GM04503 (cell line): Measurements from ENCODE around the gene CXCL16.

Experiments used
- DNase-seq: peaks from one replicate; pipeline ENCODE4 v3.0.0-alpha.2; 2012; ENCODE audit warnings: low read depth

Gene CXCL16, protein sequence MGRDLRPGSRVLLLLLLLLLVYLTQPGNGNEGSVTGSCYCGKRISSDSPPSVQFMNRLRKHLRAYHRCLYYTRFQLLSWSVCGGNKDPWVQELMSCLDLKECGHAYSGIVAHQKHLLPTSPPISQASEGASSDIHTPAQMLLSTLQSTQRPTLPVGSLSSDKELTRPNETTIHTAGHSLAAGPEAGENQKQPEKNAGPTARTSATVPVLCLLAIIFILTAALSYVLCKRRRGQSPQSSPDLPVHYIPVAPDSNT

DNA sequence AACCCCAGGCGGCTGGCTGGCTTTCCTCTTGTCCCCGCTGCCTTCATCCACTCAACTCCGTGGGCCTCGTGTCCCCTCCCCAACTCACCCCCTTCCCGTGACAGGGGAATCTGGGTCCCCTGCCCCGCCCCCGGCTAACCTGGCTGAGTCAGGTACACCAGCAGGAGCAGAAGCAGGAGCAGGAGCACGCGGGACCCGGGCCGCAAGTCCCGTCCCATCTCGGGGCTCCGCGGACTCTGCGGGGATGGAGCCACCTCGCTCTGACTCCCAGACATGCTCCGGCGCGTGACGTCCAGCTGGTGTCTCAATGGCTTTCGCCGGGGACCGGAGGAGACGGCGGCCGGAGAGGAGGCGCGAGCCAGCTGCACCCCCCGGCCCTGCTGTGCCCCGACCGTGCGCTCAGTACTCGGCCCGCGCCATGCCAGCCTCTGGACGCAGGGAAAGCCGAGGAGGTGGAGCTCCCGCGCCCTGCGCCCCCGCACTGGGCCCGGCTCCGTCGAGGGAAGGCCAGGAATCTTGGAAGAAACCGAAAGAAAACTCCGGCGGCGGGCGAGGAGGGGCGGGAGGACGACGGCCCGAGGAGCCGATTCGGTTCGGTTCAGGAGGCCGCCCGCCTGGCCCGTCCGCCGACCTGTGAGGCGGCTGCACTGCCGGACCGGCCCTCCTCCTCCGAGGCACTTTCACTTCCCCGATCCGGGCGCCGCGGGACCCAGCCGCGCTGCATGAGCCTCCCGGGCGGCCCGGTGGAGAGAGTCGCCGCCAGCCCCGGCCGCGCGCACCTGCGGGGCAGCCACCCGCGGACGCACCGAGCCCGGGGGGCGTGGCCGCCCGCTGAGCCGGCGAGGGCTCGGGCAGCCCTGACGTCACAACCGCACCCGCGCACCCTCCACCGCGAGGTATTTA is at the start of gene CXCL16, which contains the start of gene ZMYND15:
TSS of gene CXCL16 (minus strand) at position 807 of the 903 bp plus-strand sequence. CDS start at position 218, 589 bp downstream.
TSS of gene ZMYND15 (plus strand) at position 712 of the 903 bp plus-strand sequence. CDS start 716 bp downstream, outside the sequence.
- DNase-seq: no peak

DNA sequence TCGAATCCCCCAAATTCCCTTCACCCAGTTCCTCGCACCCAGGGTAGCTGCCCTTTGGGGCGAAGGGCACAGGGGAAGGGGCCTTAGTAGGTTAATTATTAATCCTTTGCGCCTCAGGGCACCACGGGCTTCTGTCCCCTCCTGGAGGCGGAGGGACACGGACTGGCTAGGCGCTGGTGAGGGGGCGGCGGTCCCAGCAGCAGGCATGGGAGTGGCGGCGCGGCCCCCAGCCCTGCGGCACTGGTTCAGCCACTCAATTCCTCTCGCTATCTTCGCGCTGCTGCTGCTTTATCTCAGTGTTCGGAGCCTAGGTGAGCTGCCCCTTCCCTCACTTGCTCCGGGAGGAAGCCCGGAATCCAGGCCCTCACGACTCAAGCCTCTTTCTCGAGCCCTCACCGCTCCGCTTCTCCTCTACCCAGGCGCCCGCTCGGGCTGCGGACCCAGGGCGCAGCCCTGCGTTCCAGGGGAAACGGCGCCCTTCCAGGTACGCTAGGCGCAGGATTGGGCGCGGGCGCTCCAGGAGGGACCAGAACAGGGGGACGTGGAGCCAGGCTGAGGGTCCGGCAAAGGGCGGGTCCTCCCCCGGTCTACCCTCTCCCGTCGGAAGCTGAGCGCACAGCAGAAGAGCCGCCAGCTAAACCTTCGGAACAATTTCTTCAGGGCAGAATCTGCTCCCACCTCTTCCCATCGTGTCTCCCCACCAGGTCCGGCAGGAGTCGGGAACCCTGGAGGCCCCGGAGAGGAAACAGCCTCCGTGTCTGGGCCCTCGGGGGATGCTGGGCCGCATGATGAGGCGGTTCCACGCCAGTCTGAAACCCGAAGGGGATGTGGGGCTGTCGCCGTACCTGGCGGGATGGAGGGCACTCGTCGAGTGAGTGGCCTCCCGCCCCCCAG is 49.3 kb upstream of the CXCL16 start, which contains the start of gene GLTPD2:
TSS of gene GLTPD2 (plus strand) at position 158 of the 894 bp plus-strand sequence. CDS start at position 206, 48 bp downstream.
- no peak for DNase-seq

DNA sequence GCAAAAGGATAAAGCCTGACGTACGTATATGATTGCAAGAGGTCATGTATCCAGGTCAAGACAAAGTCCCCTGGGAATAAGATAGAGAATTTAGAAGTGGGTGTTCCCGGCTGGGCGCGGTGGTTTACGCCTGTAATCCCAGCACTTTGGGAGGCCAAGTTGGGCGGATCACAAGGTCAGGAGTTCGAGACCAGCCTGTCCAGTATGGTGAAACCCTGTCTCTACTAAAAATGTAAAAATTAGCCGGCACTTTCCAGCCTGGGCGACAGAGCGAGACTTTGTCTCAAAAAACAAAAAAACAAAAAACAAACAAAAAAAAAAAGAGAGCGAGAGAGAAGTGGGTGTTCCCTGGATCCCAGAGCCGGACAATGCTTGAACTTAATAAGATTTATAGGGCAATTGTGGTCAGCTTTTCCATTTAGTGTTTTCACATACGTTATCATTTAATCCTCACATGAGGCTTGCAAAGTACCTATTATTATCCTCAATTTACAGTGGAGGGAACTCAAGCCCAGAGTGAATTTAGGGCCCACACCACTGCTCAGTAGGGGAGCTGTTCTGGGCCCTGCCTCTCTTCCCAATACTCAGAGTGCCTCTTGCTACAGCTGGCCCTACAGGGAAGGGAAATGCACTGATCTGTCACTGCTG is 48.6 kb upstream of the CXCL16 start:
- DNase-seq: no peak

GRCh38 chr17:4786516-4786915 is 46.8 kb upstream of the CXCL16 start:
- no peak for DNase-seq

DNA sequence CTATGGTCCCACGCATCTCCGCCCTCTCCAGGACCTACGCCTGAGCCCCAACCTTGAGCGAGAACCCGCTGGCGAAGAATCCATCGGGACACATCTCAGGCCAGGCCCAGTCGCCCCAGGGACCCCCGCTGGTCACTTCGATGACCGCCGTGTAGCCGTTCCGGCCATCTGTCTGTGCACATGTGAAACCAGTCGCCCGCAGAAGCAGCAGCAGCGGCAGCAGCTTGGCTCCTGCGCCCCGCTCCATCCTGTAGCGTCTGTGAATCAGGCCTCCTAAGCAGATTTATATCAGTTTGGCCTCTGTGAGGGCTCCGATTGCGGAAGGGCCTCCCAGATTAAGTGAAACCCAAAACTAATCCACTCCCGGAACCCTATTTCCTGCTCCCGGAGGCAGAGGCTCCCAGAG is 46.4 kb upstream of the CXCL16 start, which contains the start of gene VMO1:
TSS of gene VMO1 (minus strand) at position 259 of the 406 bp plus-strand sequence. CDS start at position 247, 12 bp downstream.
- no peak for DNase-seq

DNA sequence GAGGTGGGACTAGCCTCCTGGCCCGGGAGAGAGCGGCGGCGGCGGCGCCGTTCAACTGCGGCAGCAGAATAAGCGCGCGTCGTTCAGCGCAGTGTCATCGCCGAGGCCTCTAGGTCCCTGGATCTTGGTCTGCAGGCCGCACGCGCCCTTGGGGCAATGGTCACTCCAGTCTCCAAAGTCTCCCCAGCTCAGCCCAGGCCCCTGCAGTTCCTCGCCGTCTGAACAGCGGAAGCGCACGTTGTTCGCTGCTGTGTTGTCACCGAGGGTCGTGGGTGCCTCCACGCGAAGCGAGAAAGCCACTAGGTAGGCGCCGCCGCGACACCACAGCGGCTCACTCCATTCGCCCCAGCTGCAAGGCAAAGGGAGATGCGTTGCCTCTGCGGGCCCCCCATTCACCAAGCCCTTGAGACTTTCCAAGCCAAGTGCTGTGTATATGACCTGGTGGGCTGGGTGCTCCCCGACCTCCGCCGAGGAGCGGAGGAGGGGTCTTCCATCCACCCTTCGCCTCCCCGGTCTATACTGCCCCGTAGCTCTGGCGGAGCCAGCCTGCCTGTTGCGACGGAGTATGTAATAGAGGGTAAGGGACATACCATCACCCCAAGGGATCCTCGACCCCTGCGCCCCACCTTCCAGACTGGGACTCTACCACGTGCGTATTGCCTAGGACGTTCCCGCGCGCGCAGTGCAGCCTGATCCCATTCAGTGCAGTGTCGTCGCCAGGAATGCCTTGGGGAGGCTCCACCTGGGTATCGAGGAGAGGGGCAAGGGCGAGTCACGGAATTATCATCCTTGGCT is 45.8 kb upstream of the CXCL16 start:
- no peak for DNase-seq

- DNase-seq: no peak
These were observed 42.9 kb upstream of the CXCL16 start for GRCh38 chr17:4782652-4783051.

DNA sequence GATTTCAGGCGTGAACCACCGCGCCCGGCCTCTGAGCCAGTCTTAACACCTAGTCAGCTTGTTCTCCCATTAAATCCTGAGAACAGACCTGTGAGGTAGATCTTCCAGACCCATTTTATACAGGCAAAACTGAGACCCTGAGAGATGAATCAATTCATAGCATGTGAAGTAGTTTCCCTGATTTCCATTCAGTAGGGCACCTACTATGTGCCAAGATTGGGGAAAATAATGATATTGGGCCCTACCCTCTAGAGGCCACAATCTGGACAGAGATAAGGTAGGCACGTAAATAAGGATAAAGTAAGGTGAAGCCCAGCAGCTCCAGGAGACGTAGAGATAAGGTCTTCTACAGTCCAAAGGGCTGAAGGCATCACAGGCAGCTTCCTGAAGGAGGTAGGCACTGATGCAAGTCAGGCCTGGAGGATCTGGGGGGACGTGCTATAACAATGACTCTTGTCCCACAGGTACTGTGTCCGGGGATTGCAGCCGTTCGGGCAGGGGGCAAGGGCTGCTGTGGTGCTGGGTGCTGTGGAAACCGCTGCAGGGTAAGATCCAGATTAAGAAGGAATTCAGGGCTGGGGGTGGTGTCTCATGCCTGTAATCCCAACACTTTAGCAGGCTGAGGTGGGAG is 40.7 kb upstream of the CXCL16 start:
- DNase-seq: no peak

- no peak for DNase-seq
These were observed 38.4 kb upstream of the CXCL16 start for GRCh38 chr17:4777969-4778760.

- no peak for DNase-seq
These were observed 32.5 kb upstream of the CXCL16 start for GRCh38 chr17:4772235-4772613.

- DNase-seq: no peak
These were observed 31.9 kb upstream of the CXCL16 start, which contains the start of gene TM4SF5 for GRCh38 chr17:4771519-4772234. Gene TM4SF5, plus strand, starts transcription at chr17:4771886. Its CDS starts 37 bp downstream, at chr17:4771923.

DNA sequence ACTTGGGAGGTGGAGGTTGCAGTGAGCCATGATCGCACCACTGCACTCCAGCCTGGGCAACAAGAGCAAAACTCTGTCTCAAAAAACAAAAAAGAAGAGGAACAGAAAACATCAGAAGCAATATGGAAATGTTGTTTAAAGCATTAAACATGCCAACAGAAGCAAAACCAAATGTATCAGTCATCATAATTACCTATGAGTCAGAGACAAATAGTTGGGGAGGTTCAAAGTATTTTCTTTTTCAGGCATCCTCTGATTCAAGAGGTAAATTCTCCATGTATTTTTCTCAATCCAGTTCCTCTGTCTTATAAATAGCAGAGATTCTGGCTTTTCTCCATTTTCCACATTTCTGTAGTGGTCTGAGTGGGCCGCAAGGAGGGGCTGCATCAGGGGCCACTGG is 29.9 kb upstream of the CXCL16 start:
- DNase-seq: no peak

GRCh38 chr17:4768298-4768697 is 28.6 kb upstream of the CXCL16 start:
- DNase-seq: no peak

- no peak for DNase-seq
These were observed 27.0 kb upstream of the CXCL16 start for GRCh38 chr17:4766723-4767122.

DNA sequence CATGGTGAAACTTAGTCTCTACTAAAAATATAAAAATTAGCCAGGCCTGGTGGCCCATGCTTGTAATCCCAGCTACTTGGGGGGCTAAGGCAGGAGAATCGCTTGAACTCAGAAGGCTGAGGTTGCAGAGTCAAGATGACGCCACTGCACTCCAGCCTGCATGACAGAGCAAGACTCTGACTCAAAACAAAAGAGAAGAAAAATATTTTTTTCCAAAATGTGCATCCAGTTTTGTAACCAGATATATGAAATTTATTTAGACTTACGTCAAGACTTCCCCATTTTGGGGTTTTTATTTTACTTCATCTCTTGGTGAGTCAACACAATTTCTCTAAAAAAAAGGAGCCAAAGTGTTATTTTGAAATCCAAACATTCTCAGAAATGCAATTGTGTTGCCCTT is 26.5 kb upstream of the CXCL16 start:
- no peak for DNase-seq

GRCh38 chr17:4764595-4764994 is 24.9 kb upstream of the CXCL16 start:
- DNase-seq: no peak

- DNase-seq: no peak
These were observed 20.1 kb upstream of the CXCL16 start for GRCh38 chr17:4759776-4760236.

DNA sequence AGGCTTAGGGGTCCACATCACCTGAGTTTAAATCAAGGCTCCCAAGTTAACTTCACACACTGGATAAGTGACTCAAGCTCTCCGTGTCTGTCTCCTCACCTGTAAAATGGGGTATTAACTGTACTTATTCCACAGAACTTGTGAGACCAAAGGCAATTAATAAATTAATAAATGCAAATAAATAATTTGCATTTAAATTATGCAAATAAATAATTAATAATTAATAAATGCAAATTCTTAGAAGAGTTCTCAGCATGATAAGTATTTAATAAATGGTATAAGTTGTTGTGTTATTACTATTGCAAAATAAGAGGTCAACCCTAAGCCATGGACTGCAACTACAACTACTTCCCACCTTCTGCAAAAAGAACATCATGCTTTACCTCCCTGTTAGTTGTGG is 13.7 kb upstream of the CXCL16 start:
- DNase-seq: no peak
